Prostate gland (tissue), 2 donors: Measurements from ENCODE around the gene LRRC1.

ENCODE experiments used
- POLR2A ChIP-seq: fragments of 450-650 bp; IDR thresholded peaks from one replicate; pipeline ENCODE4 v1.6.1; 2016; ENCODE audit warnings: antibody characterized with exemption, mild to moderate bottlenecking
- TF ChIP-seq, protein P1 (sequence below), 4 experiments: fragments of 200-600 bp in 2 of 4; fragments of 450-650 bp in 2 of 4; sonication (generic) in 2 of 4; IDR thresholded peaks; 1 replicate in 3 of 4; 2 replicates in 1 of 4; pipeline ENCODE4 v1.5.1; 2016 to 2019; ENCODE audit warnings: antibody characterized with exemption in 4 of 4, mild to moderate bottlenecking in 2 of 4, moderate library complexity in 2 of 4

DNA sequence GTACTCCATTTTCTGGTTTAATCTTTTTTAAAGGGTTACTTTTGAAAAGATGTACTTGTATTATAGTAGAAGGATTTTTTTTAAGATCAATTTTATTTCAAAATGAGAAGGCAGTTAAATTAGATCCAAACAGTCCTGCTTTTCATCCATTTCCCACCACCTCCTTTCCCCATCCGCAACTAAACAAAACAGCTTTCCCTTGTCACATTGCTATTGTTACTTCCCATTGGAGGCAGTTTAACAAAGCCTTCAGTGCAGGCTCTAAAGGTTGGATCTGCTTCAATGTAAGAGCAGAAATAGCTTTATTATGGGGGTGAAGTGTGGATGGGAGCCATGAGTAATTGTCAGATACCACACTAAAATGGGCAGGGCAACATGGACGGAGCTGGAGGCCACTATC is 65.7 kb downstream of the LRRC1 start:
- TF ChIP-seq POLR2A, result no peak
- TF ChIP-seq, protein P1, sequence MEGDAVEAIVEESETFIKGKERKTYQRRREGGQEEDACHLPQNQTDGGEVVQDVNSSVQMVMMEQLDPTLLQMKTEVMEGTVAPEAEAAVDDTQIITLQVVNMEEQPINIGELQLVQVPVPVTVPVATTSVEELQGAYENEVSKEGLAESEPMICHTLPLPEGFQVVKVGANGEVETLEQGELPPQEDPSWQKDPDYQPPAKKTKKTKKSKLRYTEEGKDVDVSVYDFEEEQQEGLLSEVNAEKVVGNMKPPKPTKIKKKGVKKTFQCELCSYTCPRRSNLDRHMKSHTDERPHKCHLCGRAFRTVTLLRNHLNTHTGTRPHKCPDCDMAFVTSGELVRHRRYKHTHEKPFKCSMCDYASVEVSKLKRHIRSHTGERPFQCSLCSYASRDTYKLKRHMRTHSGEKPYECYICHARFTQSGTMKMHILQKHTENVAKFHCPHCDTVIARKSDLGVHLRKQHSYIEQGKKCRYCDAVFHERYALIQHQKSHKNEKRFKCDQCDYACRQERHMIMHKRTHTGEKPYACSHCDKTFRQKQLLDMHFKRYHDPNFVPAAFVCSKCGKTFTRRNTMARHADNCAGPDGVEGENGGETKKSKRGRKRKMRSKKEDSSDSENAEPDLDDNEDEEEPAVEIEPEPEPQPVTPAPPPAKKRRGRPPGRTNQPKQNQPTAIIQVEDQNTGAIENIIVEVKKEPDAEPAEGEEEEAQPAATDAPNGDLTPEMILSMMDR (IDR thresholded peaks at IDR 0.05), result no peak
